ENCODE measurements around the gene HOXD8. TPM values are rescaled to one million over a fixed set of nuclear protein-coding genes. Genes with fewer than 3 reads are reported as not detected.
A peak's percentile ranks its signal among the peaks of the same experiment; 100 is the strongest.

HOXD8 gene
- total RNA-seq, 1 donor from 2014 or later: not detected

- Mint-ChIP-seq H3K36me3 (ENCODE audit: low read depth, unreplicated experiment) (peaks cover 5% of the 10 kb centered on the region), H3K27me3 (ENCODE audit: low read depth, unreplicated experiment) (peaks cover 79% of the 10 kb centered on the region), H3K4me3 (ENCODE audit: unreplicated experiment) (no peak overlapping the region), H3K4me1 (ENCODE audit: low read depth, unreplicated experiment) (peaks cover 5% of the 10 kb centered on the region), H3K9me3 (ENCODE audit: unreplicated experiment) (peaks cover 36% of the 10 kb centered on the region), H3K27ac (ENCODE audit: unreplicated experiment) (peak overlapping the region; percentile 81)
- Histone ChIP-seq H4K20me1 (ENCODE audit: insufficient read depth, low read length) (peaks cover 20% of the 10 kb centered on the region), H3K27me3 (ENCODE audit: insufficient read depth, low read length) (peaks cover 88% of the 10 kb centered on the region), H3K27ac (ENCODE audit: low read depth, low read length) (no peak overlapping the region), H3K4me2 (ENCODE audit: low read length) (no peak overlapping the region), H3K9me3 (ENCODE audit: insufficient read depth, low read depth, low read length) (peaks cover 3% of the 10 kb centered on the region), H3K79me2 (ENCODE audit: insufficient read depth, low read length) (no peaks in the 10 kb centered on the region), H3K9ac (ENCODE audit: low read length) (no peak overlapping the region), H2AFZ (ENCODE audit: low read depth, low read length) (no peak overlapping the region), H3K36me3 (ENCODE audit: insufficient read depth, low read length) (no peaks in the 10 kb centered on the region), H3K4me1 (ENCODE audit: insufficient read depth, low read length) (peaks cover 3% of the 10 kb centered on the region), H3K4me3 (ENCODE audit: insufficient read depth, low read depth, low read length) (no peak overlapping the region)
- FAIRE-seq (no peak), DNase-seq (ENCODE audit: low read depth) (no peak)
- peak; percentile 97 for TF ChIP-seq EZH2 (IDR thresholded peaks at IDR 0.05; ENCODE audit: insufficient read depth, low read length)
- TF ChIP-seq, protein P1, sequence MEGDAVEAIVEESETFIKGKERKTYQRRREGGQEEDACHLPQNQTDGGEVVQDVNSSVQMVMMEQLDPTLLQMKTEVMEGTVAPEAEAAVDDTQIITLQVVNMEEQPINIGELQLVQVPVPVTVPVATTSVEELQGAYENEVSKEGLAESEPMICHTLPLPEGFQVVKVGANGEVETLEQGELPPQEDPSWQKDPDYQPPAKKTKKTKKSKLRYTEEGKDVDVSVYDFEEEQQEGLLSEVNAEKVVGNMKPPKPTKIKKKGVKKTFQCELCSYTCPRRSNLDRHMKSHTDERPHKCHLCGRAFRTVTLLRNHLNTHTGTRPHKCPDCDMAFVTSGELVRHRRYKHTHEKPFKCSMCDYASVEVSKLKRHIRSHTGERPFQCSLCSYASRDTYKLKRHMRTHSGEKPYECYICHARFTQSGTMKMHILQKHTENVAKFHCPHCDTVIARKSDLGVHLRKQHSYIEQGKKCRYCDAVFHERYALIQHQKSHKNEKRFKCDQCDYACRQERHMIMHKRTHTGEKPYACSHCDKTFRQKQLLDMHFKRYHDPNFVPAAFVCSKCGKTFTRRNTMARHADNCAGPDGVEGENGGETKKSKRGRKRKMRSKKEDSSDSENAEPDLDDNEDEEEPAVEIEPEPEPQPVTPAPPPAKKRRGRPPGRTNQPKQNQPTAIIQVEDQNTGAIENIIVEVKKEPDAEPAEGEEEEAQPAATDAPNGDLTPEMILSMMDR (IDR thresholded peaks at IDR 0.05; ENCODE audit: insufficient read depth, low read depth, low read length): no peak
Measured at GRCh38 chr2:176081837-176082524, 47.5 kb upstream of the HOXD8 start.

GRCh38 chr2:176082525-176082823 is 47.0 kb upstream of the HOXD8 start:
- TF ChIP-seq, protein P1 (IDR thresholded peaks at IDR 0.05; ENCODE audit: insufficient read depth, low read depth, low read length): no peak
- no peak for TF ChIP-seq EZH2 (IDR thresholded peaks at IDR 0.05; ENCODE audit: insufficient read depth, low read length)
- H3K4me2 ChIP-seq (ENCODE audit: low read length): no peak overlapping the region
- no peak overlapping the region for H3K27ac ChIP-seq (ENCODE audit: low read depth, low read length)
- peaks cover 3% of the 10 kb centered on the region for H3K9me3 ChIP-seq (ENCODE audit: insufficient read depth, low read depth, low read length)
- no peaks in the 10 kb centered on the region for H3K79me2 ChIP-seq (ENCODE audit: insufficient read depth, low read length)
- peaks cover 79% of the 10 kb centered on the region for H3K27me3 Mint-ChIP-seq (ENCODE audit: low read depth, unreplicated experiment)
- H3K27me3 ChIP-seq (ENCODE audit: insufficient read depth, low read length): peaks cover 90% of the 10 kb centered on the region
- FAIRE-seq (no peak), DNase-seq (ENCODE audit: low read depth) (no peak)
- H2AFZ ChIP-seq (ENCODE audit: low read depth, low read length): no peak overlapping the region
- H3K36me3 ChIP-seq (ENCODE audit: insufficient read depth, low read length): no peaks in the 10 kb centered on the region
- peaks cover 20% of the 10 kb centered on the region for H4K20me1 ChIP-seq (ENCODE audit: insufficient read depth, low read length)
- no peak overlapping the region for H3K4me3 Mint-ChIP-seq (ENCODE audit: unreplicated experiment)
- H3K4me3 ChIP-seq (ENCODE audit: insufficient read depth, low read depth, low read length): no peak overlapping the region
- no peak overlapping the region for H3K27ac Mint-ChIP-seq (ENCODE audit: unreplicated experiment)
- H3K4me1 Mint-ChIP-seq (ENCODE audit: low read depth, unreplicated experiment): peaks cover 5% of the 10 kb centered on the region
- peaks cover 3% of the 10 kb centered on the region for H3K4me1 ChIP-seq (ENCODE audit: insufficient read depth, low read length)
- H3K9me3 Mint-ChIP-seq (ENCODE audit: unreplicated experiment): peaks cover 37% of the 10 kb centered on the region
- H3K36me3 Mint-ChIP-seq (ENCODE audit: low read depth, unreplicated experiment): peaks cover 6% of the 10 kb centered on the region
- no peak overlapping the region for H3K9ac ChIP-seq (ENCODE audit: low read length)
